SK-N-SH (cell line): Measurements from ENCODE around the gene ZBTB1. TPM values are rescaled to one million over a fixed set of nuclear protein-coding genes. Genes with fewer than 3 reads are reported as not detected.

Experiments used
- CTCF ChIA-PET: fragments of 300-600, 350-600 bp; formaldehyde crosslinking; extraction: SDS; loops from one replicate; lab custom pipeline; 2021; lab: Yijun Ruan, JAX
- POLR2A ChIA-PET: fragments of 350-600 bp; sonication (Branson Sonifier 250); formaldehyde crosslinking; extraction: SDS; loops from one replicate; lab custom pipeline; 2020; ENCODE audit warnings: antibody characterized with exemption, inconsistent platforms; lab: Yijun Ruan, JAX
- DNase-seq: peaks from one replicate; pipeline ENCODE4 v3.0.0; 2012
- H2AFZ ChIP-seq: fragments of 200-600 bp; sonication (generic); 2 replicates; pipeline ENCODE4 v1.8.1; 2016; ENCODE audit warnings: antibody characterized with exemption, mild to moderate bottlenecking, low read depth
- H3F3A ChIP-seq: fragments of 200-600 bp; sonication (generic); replicated peaks from 2 replicates; pipeline ENCODE3; 2016; ENCODE audit warnings: antibody characterized with exemption, mild to moderate bottlenecking; ENCODE audit not compliant: insufficient read depth
- H3K27ac ChIP-seq, 2 experiments: fragments of 200-500 bp in 1 of 2; fragments of 200-600 bp in 1 of 2; sonication (Bioruptor generic) in 1 of 2; sonication (generic), shearing (Covaris generic) in 1 of 2; 2 replicates each; pipeline versions ENCODE4 v1.5.1 to v1.6.1; 2014 to 2016; ENCODE audit warnings: low read depth in 2 of 2, inconsistent platforms in 1 of 2, low read length in 1 of 2, mild to moderate bottlenecking in 1 of 2, mixed read lengths in 1 of 2
- H3K27me3 ChIP-seq: fragments of 200-600 bp; sonication (generic), shearing (Covaris generic); 2 replicates; pipeline ENCODE4 v1.6.1; 2016; ENCODE audit warnings: mixed run types; ENCODE audit not compliant: insufficient read depth
- H3K36me3 ChIP-seq, 2 experiments: fragments of 200-500 bp in 1 of 2; fragments of 200-600 bp in 1 of 2; sonication (Bioruptor generic) in 1 of 2; sonication (generic) in 1 of 2; replicated peaks in 1 of 2; 2 replicates each; pipeline versions ENCODE3 to v1.5.1; 2014 to 2016; ENCODE audit warnings: low read length in 1 of 2, mild to moderate bottlenecking in 1 of 2; ENCODE audit not compliant: insufficient read depth in 2 of 2, control insufficient read depth in 1 of 2
- H3K4me1 ChIP-seq, 2 experiments: fragments of 200-500 bp in 1 of 2; fragments of 200-600 bp in 1 of 2; sonication (Bioruptor generic) in 1 of 2; sonication (generic), shearing (Covaris generic) in 1 of 2; 2 replicates each; pipeline versions ENCODE4 v1.5.1 to v1.6.1; 2014 to 2016; ENCODE audit warnings: low read depth in 1 of 2, low read length in 1 of 2, mixed run types in 1 of 2; ENCODE audit not compliant: insufficient read depth in 2 of 2, control insufficient read depth in 1 of 2
- H3K4me2 ChIP-seq: fragments of 200-600 bp; sonication (generic), shearing (Covaris generic); 2 replicates; pipeline ENCODE4 v1.6.1; 2017; ENCODE audit warnings: mixed run types
- H3K4me3 ChIP-seq, 2 experiments: fragments of 200-500 bp in 1 of 2; fragments of 200-600 bp in 1 of 2; sonication (Bioruptor generic) in 1 of 2; sonication (generic), shearing (Covaris generic) in 1 of 2; 2 replicates each; pipeline versions ENCODE4 v1.5.1 to v1.8.1; 2014 to 2016; ENCODE audit warnings: low read depth in 2 of 2, inconsistent platforms in 1 of 2, low read length in 1 of 2, mild to moderate bottlenecking in 1 of 2, mixed read lengths in 1 of 2, moderate library complexity in 1 of 2
- H3K79me2 ChIP-seq: fragments of 200-600 bp; sonication (generic); 2 replicates; pipeline ENCODE4 v1.8.1; 2017; ENCODE audit warnings: mild to moderate bottlenecking; ENCODE audit not compliant: insufficient read depth
- H3K9ac ChIP-seq: fragments of 200-600 bp; sonication (generic); 2 replicates; pipeline ENCODE4 v1.6.1; 2017; ENCODE audit warnings: mixed run types
- H3K9me2 ChIP-seq: fragments of 200-600 bp; sonication (generic); 2 replicates; pipeline ENCODE4 v1.6.1; 2017; ENCODE audit warnings: mixed run types
- H3K9me3 ChIP-seq: fragments of 200-600 bp; sonication (generic); 2 replicates; pipeline ENCODE4 v1.6.1; 2017; ENCODE audit warnings: mixed run types, mild to moderate bottlenecking, moderate library complexity
- H4K20me1 ChIP-seq: fragments of 200-600 bp; sonication (generic); 2 replicates; pipeline ENCODE4 v1.6.1; 2017; ENCODE audit warnings: mild to moderate bottlenecking, mixed run types; ENCODE audit not compliant: insufficient read depth
- FOXJ3 ChIP-seq: sonication (generic); formaldehyde crosslinking; IDR thresholded peaks from 2 replicates; pipeline ENCODE4 v1.5.1; 2020; ENCODE audit warnings: mild to moderate bottlenecking, missing genetic modification reagents
- GABPA ChIP-seq: IDR thresholded peaks from 2 replicates; pipeline ENCODE4 v1.4.0; 2012; ENCODE audit warnings: low read depth, mild to moderate bottlenecking
- JUND ChIP-seq: IDR thresholded peaks from 2 replicates; pipeline ENCODE4 v1.4.0; 2012
- MEF2A ChIP-seq: IDR thresholded peaks from 2 replicates; pipeline ENCODE4 v1.4.0; 2012; ENCODE audit warnings: low read depth, borderline replicate concordance
- MXI1 ChIP-seq: IDR thresholded peaks from 2 replicates; pipeline ENCODE4 v1.6.1; 2012; ENCODE audit warnings: mild to moderate bottlenecking, low read depth, low read length, improper control_type of control experiment
- NRF1 ChIP-seq: IDR thresholded peaks from 2 replicates; pipeline ENCODE4 v1.6.1; 2012; ENCODE audit warnings: low read depth, mild to moderate bottlenecking, low read length
- RAD21 ChIP-seq: IDR thresholded peaks from 2 replicates; pipeline ENCODE4 v1.6.1; 2012; ENCODE audit warnings: mild to moderate bottlenecking, low read length
- RFX5 ChIP-seq: IDR thresholded peaks from 2 replicates; pipeline ENCODE4 v1.6.1; 2012; ENCODE audit warnings: mild to moderate bottlenecking, improper control_type of control experiment, low read length
- SIN3A ChIP-seq: IDR thresholded peaks from 2 replicates; pipeline ENCODE4 v1.6.1; 2012; ENCODE audit warnings: low read depth, mild to moderate bottlenecking, low read length, moderate library complexity, borderline replicate concordance
- SMC3 ChIP-seq: IDR thresholded peaks from 2 replicates; pipeline ENCODE4 v1.6.1; 2012; ENCODE audit warnings: low read depth, low read length, improper control_type of control experiment
- TCF12 ChIP-seq: IDR thresholded peaks from 2 replicates; pipeline ENCODE4 v1.4.0; 2012
- YY1 ChIP-seq: IDR thresholded peaks from 2 replicates; pipeline ENCODE4 v1.4.0; 2012; ENCODE audit warnings: low read depth, mild to moderate bottlenecking
- WGBS: methylation state at CpG from one replicate; pipeline ENCODE4 v1.1.6; 2017; ENCODE audit warnings: low lambda C conversion rate; 5-methylcytosine and 5-hydroxymethylcytosine counted together
- polyA plus RNA-seq, 3 experiments: library from polyadenylated mRNA; depleted of rRNA; stranded (reverse); fragments of >200 nt; gene quantifications; 2 replicates each; pipeline ENCODE4 v1.2.3, GENCODE V29; 2012
- TF ChIP-seq, protein P1 (sequence below): fragments of 150-350 bp; IDR thresholded peaks from 2 replicates; pipeline ENCODE4 v1.6.1; 2016; ENCODE audit warnings: mild to moderate bottlenecking, low read depth, low read length
- TF ChIP-seq, protein P2 (sequence below): IDR thresholded peaks from 2 replicates; pipeline ENCODE4 v1.6.1; 2012; ENCODE audit warnings: mild to moderate bottlenecking, low read depth, low read length, moderate library complexity

ZBTB1 gene
- polyA plus RNA-seq, 1 of the 3 experiments (the other 2 are of a cell fraction): 12.7 TPM

DNA sequence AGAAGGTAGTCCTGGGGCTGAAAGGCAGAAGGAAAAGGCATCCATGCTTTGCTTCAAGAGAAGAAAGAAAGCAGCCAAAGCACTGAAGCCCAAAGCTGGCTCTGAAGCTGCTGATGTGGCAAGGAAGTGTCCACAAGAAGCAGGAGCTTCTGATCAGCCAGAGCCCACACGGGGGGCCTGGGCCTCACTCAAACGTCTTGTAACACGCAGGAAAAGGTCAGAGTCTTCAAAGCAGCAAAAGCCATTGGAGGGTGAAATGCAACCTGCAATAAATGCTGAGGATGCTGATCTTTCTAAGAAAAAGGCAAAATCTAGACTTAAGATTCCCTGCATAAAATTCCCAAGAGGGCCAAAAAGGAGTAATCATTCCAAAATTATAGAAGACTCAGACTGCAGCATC lies 36.1 kb upstream of the ZBTB1 start:
- no peak for DNase-seq
- H3K27me3 ChIP-seq: no peaks in the 10 kb centered on the region
- no peak overlapping the region for H3K27ac ChIP-seq
- H3K4me3 ChIP-seq: no peak overlapping the region
- H3K4me1 ChIP-seq: peaks cover 4 to 13% of the 10 kb centered on the region in 2 experiments; a peak in 2 of 4 replicates
- CTCF ChIA-PET: interaction anchor here (2.1 to 5.5 kb wide), 3 partner anchors 10 to 124 kb away, joined by 7 to 28 read pairs (median 15); no protein-coding TSS in a partner anchor
- H4K20me1 ChIP-seq: no peaks in the 10 kb centered on the region
- WGBS: 93% methylated on average over 3 of the region's 3 CpGs
- no peak overlapping the region for H3K9ac ChIP-seq
- no peak for TF ChIP-seq SMC3
- no peak for TF ChIP-seq RAD21
- TF ChIP-seq MEF2A: no peak
- no peak for TF ChIP-seq TCF12
- no peak for TF ChIP-seq FOXJ3 (CRISPR knock-in tag)
- TF ChIP-seq, protein P1, sequence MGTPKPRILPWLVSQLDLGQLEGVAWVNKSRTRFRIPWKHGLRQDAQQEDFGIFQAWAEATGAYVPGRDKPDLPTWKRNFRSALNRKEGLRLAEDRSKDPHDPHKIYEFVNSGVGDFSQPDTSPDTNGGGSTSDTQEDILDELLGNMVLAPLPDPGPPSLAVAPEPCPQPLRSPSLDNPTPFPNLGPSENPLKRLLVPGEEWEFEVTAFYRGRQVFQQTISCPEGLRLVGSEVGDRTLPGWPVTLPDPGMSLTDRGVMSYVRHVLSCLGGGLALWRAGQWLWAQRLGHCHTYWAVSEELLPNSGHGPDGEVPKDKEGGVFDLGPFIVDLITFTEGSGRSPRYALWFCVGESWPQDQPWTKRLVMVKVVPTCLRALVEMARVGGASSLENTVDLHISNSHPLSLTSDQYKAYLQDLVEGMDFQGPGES: no peak
- TF ChIP-seq GABPA: no peak
- TF ChIP-seq NRF1: no peak
- no peak for TF ChIP-seq JUND
- no peaks in the 10 kb centered on the region for H3K9me2 ChIP-seq
- POLR2A ChIA-PET: no interaction called here
- peaks cover 0 to 5% of the 10 kb centered on the region in 2 experiments for H3K36me3 ChIP-seq
- no peak overlapping the region for H2AFZ ChIP-seq
- no peaks in the 10 kb centered on the region for H3K9me3 ChIP-seq
- H3K79me2 ChIP-seq: no peaks in the 10 kb centered on the region
- H3F3A ChIP-seq: peaks cover 8% of the 10 kb centered on the region
- H3K4me2 ChIP-seq: no peak overlapping the region

DNA sequence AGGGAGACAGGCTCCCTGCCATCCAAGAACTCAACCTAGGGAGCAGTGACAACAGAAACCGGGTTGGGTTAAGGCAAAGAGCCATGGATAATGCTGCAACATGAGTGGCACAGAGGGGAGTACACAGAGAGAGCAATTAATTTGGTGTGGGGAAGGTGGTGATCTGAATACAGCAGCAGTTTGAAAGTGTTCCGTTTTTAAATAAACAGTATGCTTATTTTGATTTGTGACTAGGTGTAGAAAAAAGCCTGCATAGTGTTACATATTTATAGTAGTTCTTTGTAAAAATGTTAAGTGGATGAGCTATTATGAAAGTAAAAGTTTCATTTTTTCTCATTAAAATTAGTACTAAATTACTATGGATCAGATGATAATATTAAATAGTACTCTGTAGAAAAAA lies 30.5 kb upstream of the ZBTB1 start:
- H4K20me1 ChIP-seq: no peaks in the 10 kb centered on the region
- no peak overlapping the region for H2AFZ ChIP-seq
- no peaks in the 10 kb centered on the region for H3K79me2 ChIP-seq
- H3F3A ChIP-seq: no peaks in the 10 kb centered on the region
- POLR2A ChIA-PET: no interaction called here
- TF ChIP-seq FOXJ3 (CRISPR knock-in tag): no peak
- TF ChIP-seq YY1: no peak
- TF ChIP-seq SIN3A: no peak
- no peak for TF ChIP-seq RFX5
- TF ChIP-seq MXI1: no peak
- TF ChIP-seq, protein P2, sequence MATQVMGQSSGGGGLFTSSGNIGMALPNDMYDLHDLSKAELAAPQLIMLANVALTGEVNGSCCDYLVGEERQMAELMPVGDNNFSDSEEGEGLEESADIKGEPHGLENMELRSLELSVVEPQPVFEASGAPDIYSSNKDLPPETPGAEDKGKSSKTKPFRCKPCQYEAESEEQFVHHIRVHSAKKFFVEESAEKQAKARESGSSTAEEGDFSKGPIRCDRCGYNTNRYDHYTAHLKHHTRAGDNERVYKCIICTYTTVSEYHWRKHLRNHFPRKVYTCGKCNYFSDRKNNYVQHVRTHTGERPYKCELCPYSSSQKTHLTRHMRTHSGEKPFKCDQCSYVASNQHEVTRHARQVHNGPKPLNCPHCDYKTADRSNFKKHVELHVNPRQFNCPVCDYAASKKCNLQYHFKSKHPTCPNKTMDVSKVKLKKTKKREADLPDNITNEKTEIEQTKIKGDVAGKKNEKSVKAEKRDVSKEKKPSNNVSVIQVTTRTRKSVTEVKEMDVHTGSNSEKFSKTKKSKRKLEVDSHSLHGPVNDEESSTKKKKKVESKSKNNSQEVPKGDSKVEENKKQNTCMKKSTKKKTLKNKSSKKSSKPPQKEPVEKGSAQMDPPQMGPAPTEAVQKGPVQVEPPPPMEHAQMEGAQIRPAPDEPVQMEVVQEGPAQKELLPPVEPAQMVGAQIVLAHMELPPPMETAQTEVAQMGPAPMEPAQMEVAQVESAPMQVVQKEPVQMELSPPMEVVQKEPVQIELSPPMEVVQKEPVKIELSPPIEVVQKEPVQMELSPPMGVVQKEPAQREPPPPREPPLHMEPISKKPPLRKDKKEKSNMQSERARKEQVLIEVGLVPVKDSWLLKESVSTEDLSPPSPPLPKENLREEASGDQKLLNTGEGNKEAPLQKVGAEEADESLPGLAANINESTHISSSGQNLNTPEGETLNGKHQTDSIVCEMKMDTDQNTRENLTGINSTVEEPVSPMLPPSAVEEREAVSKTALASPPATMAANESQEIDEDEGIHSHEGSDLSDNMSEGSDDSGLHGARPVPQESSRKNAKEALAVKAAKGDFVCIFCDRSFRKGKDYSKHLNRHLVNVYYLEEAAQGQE: no peak
- TF ChIP-seq, all 33 proteins: peak for 0
- H3K27me3 ChIP-seq: no peaks in the 10 kb centered on the region
- peaks cover 2 to 4% of the 10 kb centered on the region in 2 experiments; a peak in 2 of 4 replicates for H3K4me1 ChIP-seq
- DNase-seq: no peak
- no peaks in the 10 kb centered on the region for H3K9me2 ChIP-seq
- no peaks in the 10 kb centered on the region for H3K9me3 ChIP-seq
- peaks cover 0 to under 1% of the 10 kb centered on the region in 2 experiments for H3K36me3 ChIP-seq
- H3K9ac ChIP-seq: no peak overlapping the region
- CTCF ChIA-PET: interaction anchor here (0.9 to 7.3 kb wide), 5 partner anchors 14 to 130 kb away, joined by 3 to 74 read pairs (median 3); no protein-coding TSS in a partner anchor
- H3K27ac ChIP-seq: no peak overlapping the region
- no peak overlapping the region for H3K4me3 ChIP-seq
- 94% methylated on average over 2 of the region's 2 CpGs for WGBS
- no peak overlapping the region for H3K4me2 ChIP-seq
